ENCODE results near the gene NKD1. TPM values are rescaled to one million over a fixed set of nuclear protein-coding genes. Genes with fewer than 3 reads are reported as not detected.
"Not testable (repeated sequence)": the region's sequence is repeated elsewhere in the genome, so short reads cannot be mapped to it uniquely, and the experiment has no call there.

NKD1 gene
- total RNA-seq, 1 experiment from 2014 or later = 11.4 TPM

GRCh38 chr16:50536258-50536645 is 11.9 kb upstream of the NKD1 start:
- H3K36me3 ChIP-seq (ENCODE audit: control insufficient read depth in 1 of 2, insufficient read depth in 2 of 2, low read length in 2 of 2); POLR2A ChIA-PET; H2AFZ ChIP-seq (ENCODE audit: low read depth, low read length, poor library complexity, severe bottlenecking); H3K9me2 ChIP-seq (ENCODE audit: insufficient read depth); DNase-seq (ENCODE audit: low read depth, low spot score); H3K4me1 ChIP-seq (ENCODE audit: control insufficient read depth in 1 of 2, insufficient read depth in 2 of 2, low read length in 2 of 2); H3K9me3 ChIP-seq (ENCODE audit: control insufficient read depth in 1 of 2, insufficient read depth in 1 of 2, low read depth in 1 of 2, low read length in 2 of 2); ATAC-seq; H3K27ac ChIP-seq (ENCODE audit: low read depth, low read length); intact Hi-C loops (cut with micrococcal nuclease); H3K4me2 ChIP-seq (ENCODE audit: low read length); BruUV-seq (replicated peaks); CTCF ChIA-PET; H3K9ac ChIP-seq (ENCODE audit: low read length); RAD21 ChIA-PET (ENCODE audit: low non-redundant PET in 1 of 2, low total read pairs in 2 of 2, uncharacterized antibody in 2 of 2, unreplicated experiment in 2 of 2); H3K4me3 ChIP-seq (replicated peaks in 1 of 2; ENCODE audit: low read depth in 1 of 2, low read length in 2 of 2); H3K27me3 ChIP-seq (ENCODE audit: insufficient read depth, low read length); H4K20me1 ChIP-seq (ENCODE audit: insufficient read depth); H3K79me2 ChIP-seq (ENCODE audit: insufficient read depth, low read length): not testable (repeated sequence)

- DNase-seq (ENCODE audit: low read depth, low spot score) = no peak
- H3K9ac ChIP-seq (ENCODE audit: low read length) = no peak overlapping the region
- no peak overlapping the region for H3K4me3 ChIP-seq (replicated peaks in 1 of 2; ENCODE audit: low read depth in 1 of 2, low read length in 2 of 2)
- no peaks in the 10 kb centered on the region for H3K27me3 ChIP-seq (ENCODE audit: insufficient read depth, low read length)
- no peaks in the 10 kb centered on the region for H4K20me1 ChIP-seq (ENCODE audit: insufficient read depth)
- intact Hi-C loops (cut with micrococcal nuclease) = no loop called here
- ChIA-PET CTCF (no interaction called here), RAD21 (ENCODE audit: low non-redundant PET in 1 of 2, low total read pairs in 2 of 2, uncharacterized antibody in 2 of 2, unreplicated experiment in 2 of 2) (no interaction called here), POLR2A (no interaction called here)
- H3K79me2 ChIP-seq (ENCODE audit: insufficient read depth, low read length) = no peaks in the 10 kb centered on the region
- H3K9me3 ChIP-seq (ENCODE audit: control insufficient read depth in 1 of 2, insufficient read depth in 1 of 2, low read depth in 1 of 2, low read length in 2 of 2) = no peaks in the 10 kb centered on the region
- no peaks in the 10 kb centered on the region for H3K4me1 ChIP-seq (ENCODE audit: control insufficient read depth in 1 of 2, insufficient read depth in 2 of 2, low read length in 2 of 2)
- H3K4me2 ChIP-seq (ENCODE audit: low read length) = no peak overlapping the region
- H2AFZ ChIP-seq (ENCODE audit: low read depth, low read length, poor library complexity, severe bottlenecking) = no peak overlapping the region
- H3K27ac ChIP-seq (ENCODE audit: low read depth, low read length) = no peak overlapping the region
- ATAC-seq = no peak
- H3K36me3 ChIP-seq (ENCODE audit: control insufficient read depth in 1 of 2, insufficient read depth in 2 of 2, low read length in 2 of 2) = no peaks in the 10 kb centered on the region
- BruUV-seq (replicated peaks) = no TSS peak
- no peaks in the 10 kb centered on the region for H3K9me2 ChIP-seq (ENCODE audit: insufficient read depth)
- TF ChIP-seq POLR2AphosphoS5 (IDR thresholded peaks at IDR 0.05; ENCODE audit: low read depth, low read length) = no peak
- TF ChIP-seq EGR1 (IDR thresholded peaks at IDR 0.05; ENCODE audit: low read depth) = no peak
- no peak for TF ChIP-seq EZH2 (IDR thresholded peaks at IDR 0.05)
- TF ChIP-seq YY1 (IDR thresholded peaks at IDR 0.05; ENCODE audit: extremely low read depth, insufficient replicate concordance, low read depth, low read length) = no peak
- no peak for TF ChIP-seq REST (IDR thresholded peaks at IDR 0.05; ENCODE audit: low read depth)
- TF ChIP-seq RAD21 (IDR thresholded peaks at IDR 0.05; ENCODE audit: low read depth) = no peak
- TF ChIP-seq POLR2A (IDR thresholded peaks at IDR 0.05; ENCODE audit: borderline replicate concordance, extremely low read depth, insufficient read depth, insufficient read length) = no peak
- no peak for TF ChIP-seq SP1 (IDR thresholded peaks at IDR 0.05; ENCODE audit: low read depth)
- no peak for TF ChIP-seq CEBPB (IDR thresholded peaks at IDR 0.05; ENCODE audit: low read depth)
- TF ChIP-seq CBX3 (IDR thresholded peaks at IDR 0.05; ENCODE audit: low read depth) = no peak
- no peak for TF ChIP-seq SRF (IDR thresholded peaks at IDR 0.05; ENCODE audit: low read depth)
- no peak for TF ChIP-seq ZNF274 (IDR thresholded peaks at IDR 0.05; ENCODE audit: low read depth, low read length)
- no peak for TF ChIP-seq JUND (IDR thresholded peaks at IDR 0.05)
- TF ChIP-seq MAX (IDR thresholded peaks at IDR 0.05) = no peak
- no peak for TF ChIP-seq CTCF (IDR thresholded peaks at IDR 0.05 in 2 of 3, conservative IDR thresholded peaks at IDR 0.05 in 1 of 3; ENCODE audit: borderline replicate concordance in 1 of 3, insufficient read depth in 1 of 3, low read depth in 2 of 3, low read length in 2 of 3)
These were observed 10.5 kb upstream of the NKD1 start for GRCh38 chr16:50537533-50538290.
